ENCODE results near the gene SPTAN1.
"Not testable (repeated sequence)": the region's sequence is repeated elsewhere in the genome, so short reads cannot be mapped to it uniquely, and the experiment has no call there.

Gene SPTAN1

DNA sequence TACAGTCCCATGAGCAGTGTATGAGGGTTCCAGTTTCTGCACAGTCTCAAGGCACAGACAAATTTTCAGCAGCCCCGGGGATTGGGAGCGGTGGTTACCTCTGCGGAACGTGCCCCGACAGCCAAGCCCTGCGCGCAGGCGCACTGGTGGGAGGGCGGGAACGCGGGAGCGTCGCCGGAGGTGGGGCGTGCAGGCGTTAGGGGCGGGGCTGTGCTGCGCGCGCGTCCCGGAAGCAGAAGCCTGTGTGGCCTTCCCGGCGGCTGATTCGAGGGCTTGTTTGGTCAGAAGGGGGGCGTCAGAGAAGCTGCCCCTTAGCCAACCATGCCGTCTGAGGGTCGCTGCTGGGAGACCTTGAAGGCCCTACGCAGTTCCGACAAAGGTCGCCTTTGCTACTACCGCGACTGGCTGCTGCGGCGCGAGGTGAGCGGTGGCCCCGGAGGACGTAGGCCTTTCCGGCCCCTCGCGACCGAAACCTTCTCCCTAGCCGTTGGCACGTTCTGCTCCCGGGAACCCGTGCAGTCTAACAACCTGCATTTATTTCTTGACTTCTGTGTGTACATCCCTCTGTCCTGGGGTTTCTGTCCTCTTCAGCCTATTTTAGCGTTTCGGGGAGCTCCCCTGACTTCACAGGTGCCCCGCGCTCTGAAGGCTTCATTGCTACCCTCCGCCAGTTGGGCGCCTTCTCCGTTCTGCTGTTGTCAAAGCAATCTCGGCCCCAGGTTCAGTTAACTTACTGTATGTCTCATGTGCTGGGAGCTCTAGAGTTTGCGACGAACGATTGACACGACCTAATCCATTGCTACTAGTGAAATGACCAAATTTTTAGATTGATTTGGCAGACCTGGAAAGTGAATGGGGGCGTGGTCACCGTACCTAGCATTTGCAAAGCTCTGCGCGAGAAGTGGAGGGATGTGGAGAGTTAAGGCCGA is 47.6 kb upstream of the SPTAN1 start, which contains the start of gene GLE1:
Gene GLE1 (plus strand): TSS at position 235 of the 929 bp plus-strand sequence. CDS start 87 bp downstream, at position 322.
- Histone ChIP-seq H3K9ac (ENCODE audit: low read depth, low read length, poor library complexity, severe bottlenecking) (peak within 1 kb of the TSS; percentile 76), H2AFZ (ENCODE audit: low read length) (peak within 1 kb of the TSS; percentile 93), H3K9me2 (replicated peaks; ENCODE audit: low read depth, low read length) (no peaks in the 10 kb centered on the region), H3K27me3 (ENCODE audit: insufficient read depth, low read length, poor library complexity, severe bottlenecking) (no peaks in the 10 kb centered on the region), H3K4me1 (ENCODE audit: insufficient read depth, low read length, poor library complexity, severe bottlenecking) (peaks cover 23% of the 10 kb centered on the region), H3K36me3 (ENCODE audit: insufficient read depth, low read length) (peaks cover 19% of the 10 kb centered on the region; the same call in 1 of the 2 replicates), H4K20me1 (ENCODE audit: insufficient read depth, low read length, poor library complexity, severe bottlenecking) (peaks cover 5% of the 10 kb centered on the region), H3K9me3 (ENCODE audit: insufficient read depth, low read depth, low read length) (no peaks in the 10 kb centered on the region), H3K79me2 (ENCODE audit: insufficient read depth, low read length) (peaks cover 26% of the 10 kb centered on the region), H3F3A (ENCODE audit: low read depth) (no peaks in the 10 kb centered on the region), H3K4me2 (ENCODE audit: low read depth, low read length, poor library complexity, severe bottlenecking) (peak within 1 kb of the TSS; percentile 89), H3K4me3 (ENCODE audit: low read length, poor library complexity, severe bottlenecking) (peak within 1 kb of the TSS; percentile 80)
- no peak for TF ChIP-seq EZH2phosphoT487 (IDR thresholded peaks at IDR 0.05; ENCODE audit: borderline replicate concordance)
- TF ChIP-seq, protein P1, sequence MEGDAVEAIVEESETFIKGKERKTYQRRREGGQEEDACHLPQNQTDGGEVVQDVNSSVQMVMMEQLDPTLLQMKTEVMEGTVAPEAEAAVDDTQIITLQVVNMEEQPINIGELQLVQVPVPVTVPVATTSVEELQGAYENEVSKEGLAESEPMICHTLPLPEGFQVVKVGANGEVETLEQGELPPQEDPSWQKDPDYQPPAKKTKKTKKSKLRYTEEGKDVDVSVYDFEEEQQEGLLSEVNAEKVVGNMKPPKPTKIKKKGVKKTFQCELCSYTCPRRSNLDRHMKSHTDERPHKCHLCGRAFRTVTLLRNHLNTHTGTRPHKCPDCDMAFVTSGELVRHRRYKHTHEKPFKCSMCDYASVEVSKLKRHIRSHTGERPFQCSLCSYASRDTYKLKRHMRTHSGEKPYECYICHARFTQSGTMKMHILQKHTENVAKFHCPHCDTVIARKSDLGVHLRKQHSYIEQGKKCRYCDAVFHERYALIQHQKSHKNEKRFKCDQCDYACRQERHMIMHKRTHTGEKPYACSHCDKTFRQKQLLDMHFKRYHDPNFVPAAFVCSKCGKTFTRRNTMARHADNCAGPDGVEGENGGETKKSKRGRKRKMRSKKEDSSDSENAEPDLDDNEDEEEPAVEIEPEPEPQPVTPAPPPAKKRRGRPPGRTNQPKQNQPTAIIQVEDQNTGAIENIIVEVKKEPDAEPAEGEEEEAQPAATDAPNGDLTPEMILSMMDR (conservative IDR thresholded peaks at IDR 0.05; ENCODE audit: low read length), result no peak

DNA sequence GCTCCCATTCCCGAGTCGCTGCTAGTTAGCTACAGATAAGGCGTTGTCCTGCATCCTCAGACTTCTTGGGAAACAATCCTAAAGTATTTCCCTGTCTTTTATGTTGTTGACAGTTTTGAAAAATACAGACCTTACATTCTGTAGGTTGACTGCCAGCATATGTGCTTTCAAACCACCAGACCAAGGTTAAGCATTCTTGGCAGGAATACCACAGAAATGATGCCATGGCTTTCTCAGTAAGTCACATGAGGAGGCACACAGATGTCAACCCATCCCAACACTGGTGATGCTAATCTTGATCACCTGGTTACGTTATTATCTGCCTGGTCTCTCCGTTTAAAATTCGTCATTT is 47.0 kb upstream of the SPTAN1 start:
- H3K79me2 ChIP-seq (ENCODE audit: insufficient read depth, low read length), result peaks cover 26% of the 10 kb centered on the region
- peak overlapping the region; percentile 80 for H3K4me3 ChIP-seq (ENCODE audit: low read length, poor library complexity, severe bottlenecking)
- no peaks in the 10 kb centered on the region for H3K27me3 ChIP-seq (ENCODE audit: insufficient read depth, low read length, poor library complexity, severe bottlenecking)
- H2AFZ ChIP-seq (ENCODE audit: low read length), result no peak overlapping the region
- no peaks in the 10 kb centered on the region for H3K9me3 ChIP-seq (ENCODE audit: insufficient read depth, low read depth, low read length)
- H3K4me1 ChIP-seq (ENCODE audit: insufficient read depth, low read length, poor library complexity, severe bottlenecking), result peaks cover 23% of the 10 kb centered on the region
- H3K4me2 ChIP-seq (ENCODE audit: low read depth, low read length, poor library complexity, severe bottlenecking), result peak overlapping the region; percentile 89
- H3K9me2 ChIP-seq (replicated peaks; ENCODE audit: low read depth, low read length), result no peaks in the 10 kb centered on the region
- H3K36me3 ChIP-seq (ENCODE audit: insufficient read depth, low read length), result peaks cover 15% of the 10 kb centered on the region; the same call in 1 of the 2 replicates
- no peaks in the 10 kb centered on the region for H3F3A ChIP-seq (ENCODE audit: low read depth)
- peaks cover 5% of the 10 kb centered on the region for H4K20me1 ChIP-seq (ENCODE audit: insufficient read depth, low read length, poor library complexity, severe bottlenecking)
- peak overlapping the region; percentile 76 for H3K9ac ChIP-seq (ENCODE audit: low read depth, low read length, poor library complexity, severe bottlenecking)
- TF ChIP-seq, protein P1 (conservative IDR thresholded peaks at IDR 0.05; ENCODE audit: low read length), result no peak
- no peak for TF ChIP-seq EZH2phosphoT487 (IDR thresholded peaks at IDR 0.05; ENCODE audit: borderline replicate concordance)

DNA sequence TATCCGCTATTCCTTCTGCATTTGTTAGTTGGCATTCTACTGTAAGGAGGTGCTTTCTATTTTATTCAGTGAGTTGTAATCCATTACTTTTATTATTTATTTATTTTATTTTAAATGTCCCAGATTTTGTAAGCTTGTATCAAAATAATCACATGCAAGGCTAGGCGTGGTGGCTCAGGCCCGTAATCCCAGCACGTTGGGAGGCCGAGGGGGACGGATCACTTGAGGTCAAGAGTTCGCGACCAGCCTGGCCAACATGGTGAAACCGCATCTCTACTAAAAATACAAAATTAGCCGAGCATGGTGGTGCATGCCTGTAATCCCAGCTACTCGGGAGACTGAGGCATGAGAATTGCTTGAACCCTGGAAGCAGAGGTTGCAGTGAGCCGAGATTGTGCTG is 46.5 kb upstream of the SPTAN1 start:
- H3K9ac ChIP-seq (ENCODE audit: low read depth, low read length, poor library complexity, severe bottlenecking), result peak overlapping the region; percentile 76
- H3K9me3 ChIP-seq (ENCODE audit: insufficient read depth, low read depth, low read length); H4K20me1 ChIP-seq (ENCODE audit: insufficient read depth, low read length, poor library complexity, severe bottlenecking); H2AFZ ChIP-seq (ENCODE audit: low read length); H3F3A ChIP-seq (ENCODE audit: low read depth); H3K9me2 ChIP-seq (replicated peaks; ENCODE audit: low read depth, low read length); H3K27me3 ChIP-seq (ENCODE audit: insufficient read depth, low read length, poor library complexity, severe bottlenecking): not testable (repeated sequence)
- peaks cover 10% of the 10 kb centered on the region; the same call in 1 of the 2 replicates for H3K36me3 ChIP-seq (ENCODE audit: insufficient read depth, low read length)
- peak overlapping the region; percentile 89 for H3K4me2 ChIP-seq (ENCODE audit: low read depth, low read length, poor library complexity, severe bottlenecking)
- H3K79me2 ChIP-seq (ENCODE audit: insufficient read depth, low read length), result peaks cover 26% of the 10 kb centered on the region
- H3K4me3 ChIP-seq (ENCODE audit: low read length, poor library complexity, severe bottlenecking), result peak overlapping the region; percentile 80
- H3K4me1 ChIP-seq (ENCODE audit: insufficient read depth, low read length, poor library complexity, severe bottlenecking), result peaks cover 23% of the 10 kb centered on the region

Data from Loucy (cell line).